HepG2 (cell line): ENCODE measurements around the gene NAA38. TPM values are rescaled to one million over a fixed set of nuclear protein-coding genes. Genes with fewer than 3 reads are reported as not detected.

Source experiments
- ARID2 ChIP-seq: sonication (generic); formaldehyde crosslinking; IDR thresholded peaks from 2 replicates; pipeline ENCODE4 v1.8.1; 2022; ENCODE audit warnings: mild to moderate bottlenecking, missing genetic modification reagents, borderline replicate concordance
- ARNTL ChIP-seq: sonication (generic); formaldehyde crosslinking; IDR thresholded peaks from 2 replicates; pipeline ENCODE4 v1.4.0; 2020; ENCODE audit warnings: mild to moderate bottlenecking, missing genetic modification reagents
- ETV5 ChIP-seq: IDR thresholded peaks from 2 replicates; pipeline ENCODE4 v1.6.1; 2018; ENCODE audit warnings: missing biosample characterization, missing genetic modification reagents, inconsistent platforms, borderline replicate concordance
- HNRNPLL ChIP-seq: fragments of 200-400 bp; formaldehyde crosslinking; IDR thresholded peaks from 2 replicates; pipeline ENCODE4 v1.6.1; 2017; ENCODE audit warnings: mild to moderate bottlenecking, low read depth, low read length; ENCODE audit not compliant: poor library complexity, severe bottlenecking
- KAT8 ChIP-seq: IDR thresholded peaks from 2 replicates; pipeline ENCODE4 v1.6.1; 2016; ENCODE audit warnings: missing genetic modification reagents, missing compliant biosample characterization
- KLF11 ChIP-seq: IDR thresholded peaks from 2 replicates; pipeline ENCODE4 v1.6.1; 2016; ENCODE audit warnings: missing compliant biosample characterization
- PHF20 ChIP-seq: sonication (generic); formaldehyde crosslinking; IDR thresholded peaks from 2 replicates; pipeline ENCODE4 v1.5.0; 2020; ENCODE audit warnings: mild to moderate bottlenecking, missing genetic modification reagents
- RXRB ChIP-seq: IDR thresholded peaks from 2 replicates; pipeline ENCODE4 v1.6.1; 2016; ENCODE audit warnings: borderline replicate concordance, missing genetic modification reagents, missing compliant biosample characterization
- SAFB2 ChIP-seq: sonication (generic); formaldehyde crosslinking; IDR thresholded peaks from 2 replicates; pipeline ENCODE4 v1.5.1; 2020; ENCODE audit warnings: missing genetic modification reagents, low read depth, mild to moderate bottlenecking, borderline replicate concordance
- ZFP37 ChIP-seq: sonication (generic); formaldehyde crosslinking; IDR thresholded peaks from 2 replicates; pipeline ENCODE4 v1.4.0; 2020; ENCODE audit warnings: missing genetic modification reagents, borderline replicate concordance
- ZNF263 ChIP-seq: sonication (generic); formaldehyde crosslinking; IDR thresholded peaks from 2 replicates; pipeline ENCODE4 v1.4.0; 2020; ENCODE audit warnings: missing genetic modification reagents
- ZNF430 ChIP-seq: sonication (generic); formaldehyde crosslinking; IDR thresholded peaks from 2 replicates; pipeline ENCODE4 v1.9.0; 2021; ENCODE audit warnings: mild to moderate bottlenecking, missing genetic modification reagents
- ZNF446 ChIP-seq: sonication (generic); formaldehyde crosslinking; IDR thresholded peaks from 2 replicates; pipeline ENCODE4 v1.5.0; 2020; ENCODE audit warnings: mild to moderate bottlenecking, missing genetic modification reagents
- ZNF547 ChIP-seq: sonication (generic); formaldehyde crosslinking; IDR thresholded peaks from 2 replicates; pipeline ENCODE4 v1.5.1; 2020; ENCODE audit warnings: mild to moderate bottlenecking, missing genetic modification reagents
- polyA plus RNA-seq, 8 experiments: library from polyadenylated mRNA; depleted of rRNA in 3 of 8; stranded (reverse) in 7 of 8; unstranded in 1 of 8; fragments of >200 nt; fragmentation: Illumina TruSeq in 4 of 8; extraction: Trizol in 4 of 8; gene quantifications; 2 replicates each; pipeline versions ENCODE4 v1.2.1 to v1.2.3, GENCODE V29; 2011 to 2016; ENCODE audit warnings: low read depth in 4 of 8, missing spikeins in 1 of 8, mixed read lengths in 1 of 8; ENCODE audit not compliant: insufficient read depth in 1 of 8
- total RNA-seq, 5 experiments: library from RNA; depleted of rRNA; stranded (reverse); fragments of >200 nt; fragmentation: Illumina TruSeq; extraction: Trizol; gene quantifications; 2 replicates each; pipeline ENCODE4 v1.2.3, GENCODE V29; 2016; ENCODE audit warnings: low read depth in 1 of 5
- TF ChIP-seq, protein P1 (sequence below): IDR thresholded peaks from 2 replicates; pipeline ENCODE4 v1.4.0; 2020; ENCODE audit warnings: mild to moderate bottlenecking, missing genetic modification reagents
- TF ChIP-seq, protein P2 (sequence below): sonication (generic); formaldehyde crosslinking; IDR thresholded peaks from 2 replicates; pipeline ENCODE4 v1.8.0; 2022; ENCODE audit warnings: missing genetic modification reagents, mild to moderate bottlenecking, inconsistent platforms, borderline replicate concordance
- TF ChIP-seq, protein P3 (sequence below): sonication (generic); formaldehyde crosslinking; IDR thresholded peaks from 2 replicates; pipeline ENCODE4 v1.4.0; 2020; ENCODE audit warnings: missing genetic modification reagents, mild to moderate bottlenecking, borderline replicate concordance
- TF ChIP-seq, protein P4 (sequence below): sonication (generic); formaldehyde crosslinking; IDR thresholded peaks from 2 replicates; pipeline ENCODE4 v1.8.0; 2022; ENCODE audit warnings: mild to moderate bottlenecking, missing genetic modification reagents, moderate library complexity
- TF ChIP-seq, protein P5 (sequence below): IDR thresholded peaks from 2 replicates; pipeline ENCODE4 v1.6.1; 2016
- TF ChIP-seq, protein P6 (sequence below): sonication (generic); formaldehyde crosslinking; IDR thresholded peaks from 2 replicates; pipeline ENCODE4 v1.8.1; 2022; ENCODE audit warnings: mild to moderate bottlenecking, missing genetic modification reagents

Gene NAA38
- total and polyA plus RNA-seq, 2 of the 13 experiments (the other 11 are each of a cell fraction or from before 2014, with no cell fraction given): 46.9 to 91.6 TPM

DNA sequence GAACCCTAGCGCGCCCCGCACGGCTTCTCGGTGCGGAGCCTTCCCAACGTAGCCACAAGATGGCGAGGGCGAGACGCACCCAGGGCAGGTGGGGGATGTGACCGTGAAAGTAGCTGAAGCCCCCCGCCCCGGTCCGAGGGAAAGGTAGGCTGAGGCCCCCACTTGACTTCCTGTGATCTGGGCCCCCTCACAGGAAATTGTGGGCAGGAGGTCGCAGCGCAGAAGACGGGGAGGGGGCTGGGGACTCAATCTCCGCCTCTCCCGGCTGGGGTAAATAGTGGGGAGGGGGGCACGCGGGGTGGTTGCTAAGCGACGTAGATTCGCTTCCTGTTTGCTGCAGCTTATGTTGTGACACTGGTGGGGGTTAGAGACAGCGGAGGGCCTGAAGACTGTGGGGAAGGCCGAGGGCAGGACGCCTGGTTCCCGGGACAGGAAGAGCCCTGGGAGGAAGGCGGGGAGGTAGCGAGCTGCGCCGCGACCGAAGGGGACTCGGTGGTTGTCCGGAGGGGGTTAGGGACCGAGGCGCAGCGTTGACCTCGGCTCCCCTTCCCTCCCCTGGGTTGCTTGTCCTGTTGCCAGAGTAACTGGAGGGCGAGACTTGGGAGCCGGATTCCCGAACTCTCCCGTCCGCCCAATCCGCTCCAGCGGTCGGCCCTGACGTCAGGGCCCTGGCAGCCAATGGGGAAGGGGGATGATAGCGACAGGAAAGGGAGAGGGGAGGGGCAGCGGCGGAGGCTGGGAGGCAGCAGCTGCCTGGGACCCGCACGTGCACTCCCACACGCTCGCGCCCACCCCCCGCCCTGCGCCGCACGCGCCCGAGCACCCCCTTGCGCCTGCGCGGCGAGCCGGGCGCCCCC, 22.2 kb downstream of the NAA38 start (continued):
- TF ChIP-seq, protein P1, sequence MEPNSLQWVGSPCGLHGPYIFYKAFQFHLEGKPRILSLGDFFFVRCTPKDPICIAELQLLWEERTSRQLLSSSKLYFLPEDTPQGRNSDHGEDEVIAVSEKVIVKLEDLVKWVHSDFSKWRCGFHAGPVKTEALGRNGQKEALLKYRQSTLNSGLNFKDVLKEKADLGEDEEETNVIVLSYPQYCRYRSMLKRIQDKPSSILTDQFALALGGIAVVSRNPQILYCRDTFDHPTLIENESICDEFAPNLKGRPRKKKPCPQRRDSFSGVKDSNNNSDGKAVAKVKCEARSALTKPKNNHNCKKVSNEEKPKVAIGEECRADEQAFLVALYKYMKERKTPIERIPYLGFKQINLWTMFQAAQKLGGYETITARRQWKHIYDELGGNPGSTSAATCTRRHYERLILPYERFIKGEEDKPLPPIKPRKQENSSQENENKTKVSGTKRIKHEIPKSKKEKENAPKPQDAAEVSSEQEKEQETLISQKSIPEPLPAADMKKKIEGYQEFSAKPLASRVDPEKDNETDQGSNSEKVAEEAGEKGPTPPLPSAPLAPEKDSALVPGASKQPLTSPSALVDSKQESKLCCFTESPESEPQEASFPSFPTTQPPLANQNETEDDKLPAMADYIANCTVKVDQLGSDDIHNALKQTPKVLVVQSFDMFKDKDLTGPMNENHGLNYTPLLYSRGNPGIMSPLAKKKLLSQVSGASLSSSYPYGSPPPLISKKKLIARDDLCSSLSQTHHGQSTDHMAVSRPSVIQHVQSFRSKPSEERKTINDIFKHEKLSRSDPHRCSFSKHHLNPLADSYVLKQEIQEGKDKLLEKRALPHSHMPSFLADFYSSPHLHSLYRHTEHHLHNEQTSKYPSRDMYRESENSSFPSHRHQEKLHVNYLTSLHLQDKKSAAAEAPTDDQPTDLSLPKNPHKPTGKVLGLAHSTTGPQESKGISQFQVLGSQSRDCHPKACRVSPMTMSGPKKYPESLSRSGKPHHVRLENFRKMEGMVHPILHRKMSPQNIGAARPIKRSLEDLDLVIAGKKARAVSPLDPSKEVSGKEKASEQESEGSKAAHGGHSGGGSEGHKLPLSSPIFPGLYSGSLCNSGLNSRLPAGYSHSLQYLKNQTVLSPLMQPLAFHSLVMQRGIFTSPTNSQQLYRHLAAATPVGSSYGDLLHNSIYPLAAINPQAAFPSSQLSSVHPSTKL (CRISPR knock-in tag): peak; percentile 44; the same call in 1 of the 2 replicates
- TF ChIP-seq KLF11 (CRISPR knock-in tag) (no peak), ARNTL (CRISPR knock-in tag) (peak; percentile 91), KAT8 (peak; percentile 30; the same call in 1 of the 2 replicates), ZNF263 (CRISPR knock-in tag) (peak; percentile 45; the same call in 1 of the 2 replicates), SAFB2 (CRISPR knock-in tag) (no peak), PHF20 (CRISPR knock-in tag) (no peak), ZNF547 (CRISPR knock-in tag) (0 out of 2 replicates have a peak, but pooled peaks have one; percentile 10), ZFP37 (CRISPR knock-in tag) (0 out of 2 replicates have a peak, but pooled peaks have one; percentile 9), ARID2 (CRISPR knock-in tag) (no peak), ETV5 (CRISPR knock-in tag) (peak; percentile 6; the same call in 1 of the 2 replicates), HNRNPLL (peak; percentile 58), RXRB (CRISPR knock-in tag) (no peak; the same call in 1 of the 2 replicates), ZNF430 (CRISPR knock-in tag) (no peak; the same call in 1 of the 2 replicates), ZNF446 (no peak; the same call in 1 of the 2 replicates)
- TF ChIP-seq, protein P2, sequence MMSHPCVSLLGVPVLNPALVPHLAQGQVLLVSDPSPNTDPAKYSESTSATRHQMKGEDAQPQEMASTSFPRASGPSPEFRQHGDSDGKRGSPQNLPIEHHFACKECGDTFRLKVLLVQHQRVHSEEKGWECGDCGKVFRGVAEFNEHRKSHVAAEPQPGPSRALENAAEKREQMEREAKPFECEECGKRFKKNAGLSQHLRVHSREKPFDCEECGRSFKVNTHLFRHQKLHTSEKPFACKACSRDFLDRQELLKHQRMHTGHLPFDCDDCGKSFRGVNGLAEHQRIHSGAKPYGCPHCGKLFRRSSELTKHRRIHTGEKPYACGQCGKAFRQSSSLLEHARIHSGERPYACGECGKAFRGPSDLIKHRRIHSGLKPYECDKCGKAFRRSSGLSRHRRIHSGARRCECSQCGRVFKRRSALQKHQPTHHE: no peak
- TF ChIP-seq, protein P3, sequence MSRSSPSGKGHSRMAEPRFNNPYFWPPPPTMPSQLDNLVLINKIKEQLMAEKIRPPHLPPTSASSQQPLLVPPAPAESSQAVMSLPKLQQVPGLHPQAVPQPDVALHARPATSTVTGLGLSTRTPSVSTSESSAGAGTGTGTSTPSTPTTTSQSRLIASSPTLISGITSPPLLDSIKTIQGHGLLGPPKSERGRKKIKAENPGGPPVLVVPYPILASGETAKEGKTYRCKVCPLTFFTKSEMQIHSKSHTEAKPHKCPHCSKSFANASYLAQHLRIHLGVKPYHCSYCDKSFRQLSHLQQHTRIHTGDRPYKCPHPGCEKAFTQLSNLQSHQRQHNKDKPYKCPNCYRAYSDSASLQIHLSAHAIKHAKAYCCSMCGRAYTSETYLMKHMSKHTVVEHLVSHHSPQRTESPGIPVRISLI (CRISPR knock-in tag): no peak
- TF ChIP-seq, protein P4, sequence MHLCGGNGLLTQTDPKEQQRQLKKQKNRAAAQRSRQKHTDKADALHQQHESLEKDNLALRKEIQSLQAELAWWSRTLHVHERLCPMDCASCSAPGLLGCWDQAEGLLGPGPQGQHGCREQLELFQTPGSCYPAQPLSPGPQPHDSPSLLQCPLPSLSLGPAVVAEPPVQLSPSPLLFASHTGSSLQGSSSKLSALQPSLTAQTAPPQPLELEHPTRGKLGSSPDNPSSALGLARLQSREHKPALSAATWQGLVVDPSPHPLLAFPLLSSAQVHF: no peak
- TF ChIP-seq, protein P5, sequence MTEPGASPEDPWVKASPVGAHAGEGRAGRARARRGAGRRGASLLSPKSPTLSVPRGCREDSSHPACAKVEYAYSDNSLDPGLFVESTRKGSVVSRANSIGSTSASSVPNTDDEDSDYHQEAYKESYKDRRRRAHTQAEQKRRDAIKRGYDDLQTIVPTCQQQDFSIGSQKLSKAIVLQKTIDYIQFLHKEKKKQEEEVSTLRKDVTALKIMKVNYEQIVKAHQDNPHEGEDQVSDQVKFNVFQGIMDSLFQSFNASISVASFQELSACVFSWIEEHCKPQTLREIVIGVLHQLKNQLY (CRISPR knock-in tag): no peak
- TF ChIP-seq, protein P6, sequence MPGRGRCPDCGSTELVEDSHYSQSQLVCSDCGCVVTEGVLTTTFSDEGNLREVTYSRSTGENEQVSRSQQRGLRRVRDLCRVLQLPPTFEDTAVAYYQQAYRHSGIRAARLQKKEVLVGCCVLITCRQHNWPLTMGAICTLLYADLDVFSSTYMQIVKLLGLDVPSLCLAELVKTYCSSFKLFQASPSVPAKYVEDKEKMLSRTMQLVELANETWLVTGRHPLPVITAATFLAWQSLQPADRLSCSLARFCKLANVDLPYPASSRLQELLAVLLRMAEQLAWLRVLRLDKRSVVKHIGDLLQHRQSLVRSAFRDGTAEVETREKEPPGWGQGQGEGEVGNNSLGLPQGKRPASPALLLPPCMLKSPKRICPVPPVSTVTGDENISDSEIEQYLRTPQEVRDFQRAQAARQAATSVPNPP (CRISPR knock-in tag): no peak
